GM18951 (cell line): ENCODE measurements around the gene ACP1.

ENCODE experiments used
- POLR2A ChIP-seq: IDR thresholded peaks from 4 replicates; pipeline ENCODE4 v1.6.1; 2011; ENCODE audit warnings: mild to moderate bottlenecking; ENCODE audit not compliant: insufficient read length, insufficient read depth; ENCODE audit errors: extremely low read depth
- in situ Hi-C: fragments of 300-500 bp; cut with MboI; formaldehyde crosslinking; loops from one replicate; pipeline ENCODE4 v1.12.0; 2022; ENCODE audit warnings: low sequenced_read_pairs, mixed read lengths, inconsistent platforms; ENCODE audit not compliant: unreplicated experiment

Gene ACP1

DNA sequence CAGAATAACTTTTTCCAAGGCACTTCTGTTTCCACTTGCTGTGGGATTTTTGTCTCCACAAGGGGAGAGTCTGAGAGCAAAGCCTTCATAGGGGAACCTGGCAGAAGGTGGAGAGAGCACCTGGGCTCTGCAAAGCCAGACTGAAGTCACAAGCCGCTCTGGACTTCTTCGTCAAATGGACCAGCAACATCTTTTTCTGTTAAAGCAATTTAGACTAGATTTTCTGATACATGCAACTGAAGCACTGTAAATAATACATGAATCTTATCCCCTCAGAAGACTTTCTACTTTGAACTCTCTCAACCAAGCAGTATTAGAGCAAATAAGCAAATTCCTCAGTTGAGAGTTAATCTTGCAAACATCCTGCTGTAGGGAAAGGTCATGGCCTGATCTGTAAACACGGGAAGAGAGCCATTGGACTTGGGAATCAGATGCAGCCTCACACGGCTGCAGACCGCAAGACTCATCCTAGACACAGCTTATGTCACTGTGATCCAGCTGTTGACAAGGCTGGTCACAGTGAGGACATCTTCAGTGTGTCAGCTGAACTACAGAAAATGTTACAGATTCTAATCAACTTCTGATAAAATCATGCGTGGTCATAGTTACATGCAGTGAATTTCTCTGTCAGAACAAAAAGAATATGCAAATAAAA, 4.1 kb upstream of the ACP1 start:
- in situ Hi-C loops: no loop called here
- TF ChIP-seq POLR2A: no peak

- no peak for TF ChIP-seq POLR2A
- in situ Hi-C loops: no loop called here
Measured at GRCh38 chr2:262117-262516, 2.6 kb upstream of the ACP1 start.

- no peak for TF ChIP-seq POLR2A
- in situ Hi-C loops: no loop called here
Measured at GRCh38 chr2:263022-263738, 1.6 kb upstream of the ACP1 start.

DNA sequence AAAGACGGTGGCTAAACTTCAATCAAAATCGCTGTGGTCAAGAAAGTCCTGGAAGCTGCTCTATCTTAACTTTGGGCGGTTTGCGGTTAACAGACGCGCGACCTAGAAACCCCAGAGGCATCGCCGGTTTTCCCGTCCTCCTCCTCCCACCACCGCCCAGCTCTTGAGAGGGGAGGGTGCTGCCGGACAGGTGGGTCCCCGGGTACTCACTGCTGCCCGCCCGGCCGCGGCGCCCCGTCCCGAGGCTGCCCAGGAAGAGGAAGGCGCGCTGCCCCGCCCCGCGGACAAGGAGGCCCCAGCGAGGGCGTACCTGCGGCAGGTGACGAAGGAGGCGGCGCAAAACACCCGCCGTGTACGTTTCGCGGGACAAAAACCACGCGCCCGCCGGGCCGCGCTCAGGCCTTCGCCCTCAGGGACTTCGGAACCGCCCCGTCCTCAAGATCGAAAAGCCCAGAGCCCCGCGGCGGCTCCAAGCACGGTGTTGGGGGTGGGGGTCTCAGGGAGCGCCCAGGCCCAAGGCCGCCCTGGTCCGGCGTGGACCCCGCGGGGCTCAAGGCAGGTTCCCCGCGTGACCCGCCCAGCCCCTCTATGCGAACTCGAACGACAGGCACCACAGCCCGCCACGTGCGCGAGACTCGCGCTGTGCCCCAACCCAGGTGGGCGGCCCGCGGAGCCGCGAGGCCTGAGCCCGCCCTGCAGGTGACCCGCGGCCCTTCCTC, 814 bp upstream of the ACP1 start, which contains the start of gene SH3YL1:
SH3YL1 (minus strand) TSS at position 259 of the 719 bp plus-strand sequence; CDS start at position 211, 48 bp downstream.
- no peak for TF ChIP-seq POLR2A
- in situ Hi-C loops: no loop called here

- in situ Hi-C loops: no loop called here
- TF ChIP-seq POLR2A: no peak
Measured at GRCh38 chr2:268323-268722, 3.6 kb downstream of the ACP1 start.

- no peak for TF ChIP-seq POLR2A
- in situ Hi-C loops: no loop called here
Measured at GRCh38 chr2:269356-270030, 4.7 kb downstream of the ACP1 start.

DNA sequence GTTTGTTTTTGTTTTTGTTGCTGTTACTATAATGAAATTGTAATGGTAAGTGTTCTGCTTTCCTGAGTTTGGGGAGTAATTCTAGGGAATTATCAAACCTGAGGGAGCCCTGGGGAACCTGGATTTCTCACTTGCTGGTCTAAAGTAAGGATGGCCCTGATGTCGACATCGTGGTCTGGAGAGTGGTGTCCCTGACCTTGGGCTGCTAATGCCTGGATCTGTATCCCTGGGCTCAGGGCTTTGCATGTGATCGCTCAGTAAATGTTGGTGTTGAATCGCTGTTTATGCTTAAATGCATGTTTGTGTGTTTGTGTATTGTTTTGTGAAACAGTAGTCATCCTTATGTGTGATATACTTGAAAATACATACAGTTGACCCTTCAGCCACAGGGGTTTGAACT, 6.1 kb downstream of the ACP1 start:
- no peak for TF ChIP-seq POLR2A
- in situ Hi-C loops: no loop called here

DNA sequence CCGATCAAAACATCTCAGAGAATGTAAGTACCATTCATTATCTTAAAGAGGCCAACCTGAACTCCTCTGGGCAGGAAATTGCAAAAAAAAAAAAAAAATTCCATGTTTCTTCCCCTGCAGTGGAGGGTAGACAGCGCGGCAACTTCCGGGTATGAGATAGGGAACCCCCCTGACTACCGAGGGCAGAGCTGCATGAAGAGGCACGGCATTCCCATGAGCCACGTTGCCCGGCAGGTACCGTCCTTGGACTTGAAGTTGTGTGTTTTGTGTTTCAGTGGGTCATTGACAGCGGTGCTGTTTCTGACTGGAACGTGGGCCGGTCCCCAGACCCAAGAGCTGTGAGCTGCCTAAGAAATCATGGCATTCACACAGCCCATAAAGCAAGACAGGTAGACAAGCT, 7.2 kb downstream of the ACP1 start:
- no peak for TF ChIP-seq POLR2A
- in situ Hi-C loops: no loop called here

GRCh38 chr2:273333-273732, 8.6 kb downstream of the ACP1 start:
- in situ Hi-C loops: no loop called here
- no peak for TF ChIP-seq POLR2A

GRCh38 chr2:274503-274902, 9.8 kb downstream of the ACP1 start:
- TF ChIP-seq POLR2A: no peak
- in situ Hi-C loops: no loop called here

DNA sequence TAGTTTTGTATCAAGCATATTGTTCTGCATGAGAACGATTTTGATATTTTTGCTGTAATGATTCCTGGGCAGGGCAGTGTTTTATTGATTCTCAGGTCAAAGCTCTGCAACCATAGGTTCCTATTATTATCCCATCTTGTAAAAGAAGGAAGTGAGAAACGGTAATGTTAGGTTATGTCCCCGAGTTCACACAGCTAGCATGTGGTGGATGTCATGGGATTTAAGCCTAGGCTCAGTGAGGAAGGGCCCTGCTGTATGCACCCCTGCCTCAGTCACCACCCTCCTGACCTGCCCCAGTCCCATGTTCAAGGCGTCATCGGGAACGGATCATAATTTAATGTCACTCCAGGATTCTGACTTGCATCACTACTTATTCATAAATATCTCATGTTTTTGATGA, 10.7 kb downstream of the ACP1 start:
- no peak for TF ChIP-seq POLR2A
- in situ Hi-C loops: no loop called here

GRCh38 chr2:278312-278926, 13.7 kb downstream of the ACP1 start:
- in situ Hi-C loops: no loop called here
- TF ChIP-seq POLR2A: no peak

- in situ Hi-C loops: no loop called here
- no peak for TF ChIP-seq POLR2A
Measured at GRCh38 chr2:278927-279320, 14.2 kb downstream of the ACP1 start.

DNA sequence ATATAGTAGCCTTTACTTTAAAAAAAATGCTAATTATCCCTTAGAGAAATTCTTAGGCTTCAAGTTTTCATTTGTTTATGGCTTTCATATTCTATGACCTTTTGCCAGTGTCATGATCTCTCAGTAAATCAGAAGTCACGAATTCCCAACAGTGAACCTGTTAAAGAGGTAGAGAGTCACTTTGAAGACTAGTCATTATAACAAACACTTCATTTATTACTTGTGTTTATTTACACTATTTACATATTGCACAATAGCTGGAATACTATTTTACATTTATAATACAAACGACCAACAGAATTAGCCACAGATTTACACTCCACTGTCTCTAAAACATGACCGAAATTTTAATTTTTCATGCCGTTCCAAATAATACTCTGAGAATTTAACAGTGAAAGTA, 14.6 kb downstream of the ACP1 start:
- no peak for TF ChIP-seq POLR2A
- in situ Hi-C loops: no loop called here
